ENCODE results near the gene LDLRAD1. TPM values are rescaled to one million over a fixed set of nuclear protein-coding genes. Genes with fewer than 3 reads are reported as not detected.
"Not testable (repeated sequence)": the region's sequence is repeated elsewhere in the genome, so short reads cannot be mapped to it uniquely, and the experiment has no call there.

The LDLRAD1 gene
- total and polyA plus RNA-seq, 8 donors = 0.12 to 0.40 TPM; not detected in 6

DNA sequence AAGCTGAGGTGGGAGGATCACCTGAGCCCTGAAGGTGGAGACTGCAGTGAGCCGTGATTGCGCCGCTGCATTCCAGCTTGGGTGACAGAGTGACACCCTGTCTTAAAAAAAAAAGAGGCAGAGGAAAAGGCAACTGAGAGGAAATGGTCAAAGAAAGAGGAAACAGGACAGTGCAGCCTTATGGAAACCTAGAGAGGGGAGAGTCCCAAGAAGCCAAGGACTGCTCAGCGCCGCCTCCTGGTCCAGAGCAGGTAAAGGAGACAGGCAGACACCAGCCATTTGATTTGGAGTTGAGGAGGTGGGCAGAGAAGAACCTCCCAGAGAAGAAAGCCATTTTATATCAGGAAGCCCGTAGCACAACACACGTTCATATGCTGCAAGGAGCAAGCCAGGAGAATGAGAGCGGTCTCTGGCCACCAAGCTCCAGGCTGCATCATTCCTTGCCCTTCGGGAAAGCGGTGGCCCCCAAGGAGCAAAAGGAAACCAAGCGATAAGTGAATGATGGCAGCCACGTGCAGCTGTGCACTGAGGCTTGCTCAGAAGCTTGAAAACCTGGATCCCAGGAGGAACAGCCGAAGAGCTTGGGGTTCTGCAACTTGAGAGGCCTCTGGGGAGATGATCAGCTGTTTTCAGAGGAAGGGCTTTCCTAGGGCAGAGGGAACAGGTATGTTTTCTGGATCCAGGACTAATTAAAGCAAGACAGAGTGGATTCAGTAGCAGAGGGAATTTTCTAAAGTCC is 38.1 kb downstream of the LDLRAD1 start:
- TF ChIP-seq, protein P1, sequence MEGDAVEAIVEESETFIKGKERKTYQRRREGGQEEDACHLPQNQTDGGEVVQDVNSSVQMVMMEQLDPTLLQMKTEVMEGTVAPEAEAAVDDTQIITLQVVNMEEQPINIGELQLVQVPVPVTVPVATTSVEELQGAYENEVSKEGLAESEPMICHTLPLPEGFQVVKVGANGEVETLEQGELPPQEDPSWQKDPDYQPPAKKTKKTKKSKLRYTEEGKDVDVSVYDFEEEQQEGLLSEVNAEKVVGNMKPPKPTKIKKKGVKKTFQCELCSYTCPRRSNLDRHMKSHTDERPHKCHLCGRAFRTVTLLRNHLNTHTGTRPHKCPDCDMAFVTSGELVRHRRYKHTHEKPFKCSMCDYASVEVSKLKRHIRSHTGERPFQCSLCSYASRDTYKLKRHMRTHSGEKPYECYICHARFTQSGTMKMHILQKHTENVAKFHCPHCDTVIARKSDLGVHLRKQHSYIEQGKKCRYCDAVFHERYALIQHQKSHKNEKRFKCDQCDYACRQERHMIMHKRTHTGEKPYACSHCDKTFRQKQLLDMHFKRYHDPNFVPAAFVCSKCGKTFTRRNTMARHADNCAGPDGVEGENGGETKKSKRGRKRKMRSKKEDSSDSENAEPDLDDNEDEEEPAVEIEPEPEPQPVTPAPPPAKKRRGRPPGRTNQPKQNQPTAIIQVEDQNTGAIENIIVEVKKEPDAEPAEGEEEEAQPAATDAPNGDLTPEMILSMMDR (IDR thresholded peaks at IDR 0.05) = no peak
- TF ChIP-seq POLR2A (IDR thresholded peaks at IDR 0.05) = no peak
- no peak for TF ChIP-seq POLR2AphosphoS5 (IDR thresholded peaks at IDR 0.05)
- TF ChIP-seq EP300 (IDR thresholded peaks at IDR 0.05) = no peak
- H3K27ac ChIP-seq = no peak overlapping the region
- peaks cover 0 to 7% (median 0%) of the 10 kb centered on the region in 4 donors for H3K36me3 ChIP-seq
- no peaks in the 10 kb centered on the region for H3K9me3 ChIP-seq
- intact Hi-C loops (cut with DNase I; ENCODE audit: low total_unique reads) = no loop called here
- H3K4me3 ChIP-seq = no peak overlapping the region
- no peak for DNase-seq
- H3K27me3 ChIP-seq = no peaks in the 10 kb centered on the region
- H3K4me1 ChIP-seq = peaks cover 0 to 14% (median 6%) of the 10 kb centered on the region in 4 donors
- WGBS, 5 donors = 85 to 90% (median 89%) methylated on average over 13 of the region's 13 CpGs

DNA sequence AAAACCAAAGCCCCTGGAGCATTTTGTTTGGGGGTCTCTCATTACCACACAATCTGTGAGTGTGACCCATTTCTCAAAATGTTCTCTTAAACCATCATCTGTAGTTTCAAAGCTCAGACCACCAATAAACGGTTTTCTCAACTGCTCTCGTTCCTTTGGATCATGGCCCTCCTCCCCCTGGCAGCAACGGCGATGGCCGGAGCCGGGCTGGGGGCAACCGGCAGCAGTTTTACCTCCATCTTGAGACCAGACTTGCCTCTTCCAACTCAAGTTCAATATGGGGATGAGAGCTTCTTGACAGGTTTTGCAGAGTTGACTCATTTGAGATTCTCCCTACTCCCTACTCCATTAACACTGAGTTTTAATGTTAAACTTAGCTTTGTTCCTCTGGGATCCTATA is 42.1 kb downstream of the LDLRAD1 start:
- 95 to 99% (median 96%) methylated on average over 7 of the region's 7 CpGs for WGBS, 5 donors
- peaks cover under 1 to 32% (median 20%) of the 10 kb centered on the region in 4 donors for H3K36me3 ChIP-seq
- H3K27ac ChIP-seq = no peak overlapping the region
- no peaks in the 10 kb centered on the region for H3K4me1 ChIP-seq
- no peak overlapping the region for H3K4me3 ChIP-seq
- H3K9me3 ChIP-seq = no peaks in the 10 kb centered on the region
- no peak for DNase-seq
- TF ChIP-seq, protein P1 (IDR thresholded peaks at IDR 0.05) = no peak
- TF ChIP-seq POLR2AphosphoS5 (IDR thresholded peaks at IDR 0.05) (no peak), EP300 (IDR thresholded peaks at IDR 0.05) (no peak), POLR2A (IDR thresholded peaks at IDR 0.05) (no peak)
- intact Hi-C loops (cut with DNase I; ENCODE audit: low total_unique reads) = no loop called here
- no peaks in the 10 kb centered on the region for H3K27me3 ChIP-seq

DNA sequence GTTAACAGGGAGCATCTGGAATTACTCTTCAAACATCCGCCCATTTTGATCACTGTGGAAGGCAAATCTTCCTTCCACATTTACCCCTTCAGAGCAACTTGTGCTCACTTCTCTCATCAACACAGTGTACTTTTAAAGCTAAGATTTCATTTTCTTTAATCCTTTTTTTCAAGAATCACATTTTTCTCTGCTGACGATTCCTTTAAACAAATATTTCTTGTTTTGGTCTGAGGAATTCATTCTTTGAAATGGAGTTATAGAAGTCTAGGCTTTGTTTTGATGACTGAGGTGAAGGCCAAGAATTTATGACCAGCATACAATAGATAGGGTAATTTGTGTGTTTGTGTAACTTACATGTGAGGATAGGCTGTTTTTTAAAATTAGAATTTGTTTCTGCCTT is 46.3 kb downstream of the LDLRAD1 start:
- Histone ChIP-seq H3K4me1 (peaks cover 0 to 9% (median 0%) of the 10 kb centered on the region in 4 donors), H3K27me3 (no peaks in the 10 kb centered on the region), H3K4me3 (no peak overlapping the region), H3K9me3 (no peaks in the 10 kb centered on the region), H3K36me3 (peaks cover 26 to 73% (median 61%) of the 10 kb centered on the region in 4 donors), H3K27ac (no peak overlapping the region)
- 77 to 89% (median 85%) methylated on average over 2 of the region's 2 CpGs for WGBS, 5 donors
- intact Hi-C loops (cut with DNase I; ENCODE audit: low total_unique reads) = no loop called here
- no peak for DNase-seq
- TF ChIP-seq POLR2AphosphoS5 (IDR thresholded peaks at IDR 0.05) (no peak), EP300 (IDR thresholded peaks at IDR 0.05) (no peak), POLR2A (IDR thresholded peaks at IDR 0.05) (no peak)
- TF ChIP-seq, protein P1 (IDR thresholded peaks at IDR 0.05) = no peak

DNA sequence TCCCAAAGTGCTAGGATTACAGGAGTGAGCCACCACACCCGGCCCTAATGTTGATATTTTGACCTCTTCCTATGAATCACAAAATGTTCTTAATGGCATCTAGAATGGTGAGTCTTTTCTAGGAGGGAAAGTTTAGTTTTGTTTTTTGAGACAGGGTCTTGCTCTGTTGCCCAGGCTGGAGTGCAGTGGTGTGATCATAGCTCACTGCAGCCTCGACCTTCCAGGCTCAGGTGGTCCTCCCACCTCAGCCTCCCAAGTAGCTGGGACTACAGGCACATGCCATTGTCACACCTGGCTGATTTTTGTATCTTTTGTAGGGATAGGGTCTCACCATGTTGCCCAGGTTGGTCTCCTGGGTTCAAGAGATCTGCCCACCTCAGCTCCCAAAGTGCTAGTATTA is 48.7 kb downstream of the LDLRAD1 start:
- 85 to 100% (median 91%) methylated on average over 2 of the region's 2 CpGs for WGBS, 5 donors
- H3K4me3 ChIP-seq; intact Hi-C loops (cut with DNase I; ENCODE audit: low total_unique reads): not testable (repeated sequence)

DNA sequence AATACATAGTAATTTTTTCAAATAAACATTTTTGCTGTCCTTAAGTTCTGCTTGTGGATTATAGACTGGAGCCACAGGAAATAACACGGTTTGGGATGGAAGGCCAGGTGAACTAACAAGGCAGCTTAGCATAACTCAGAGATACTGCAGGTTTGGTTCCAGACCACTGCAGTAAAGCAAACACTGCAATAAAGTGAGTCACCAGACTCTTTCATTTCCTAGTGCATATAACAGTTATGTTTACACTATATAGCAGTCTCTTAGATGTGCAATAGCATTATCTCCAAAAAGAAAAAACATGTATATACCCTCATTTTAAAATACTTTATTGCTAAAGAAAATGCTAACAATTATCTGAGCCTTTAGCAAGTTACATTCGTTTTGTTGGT is 49.9 kb downstream of the LDLRAD1 start:
- H3K27me3 ChIP-seq = no peaks in the 10 kb centered on the region
- intact Hi-C loops (cut with DNase I; ENCODE audit: low total_unique reads) = no loop called here
- peaks cover 49 to 98% (median 91%) of the 10 kb centered on the region in 4 donors for H3K36me3 ChIP-seq
- peaks cover 0 to 9% (median 0%) of the 10 kb centered on the region in 4 donors for H3K4me1 ChIP-seq
- DNase-seq = peak in 1 of 2 donors; percentile 25
- H3K4me3 ChIP-seq = no peak overlapping the region
- H3K9me3 ChIP-seq = no peaks in the 10 kb centered on the region
- 50 to 63% (median 58%) methylated on average over 2 of the region's 2 CpGs for WGBS, 5 donors
- TF ChIP-seq POLR2AphosphoS5 (IDR thresholded peaks at IDR 0.05) = no peak
- TF ChIP-seq, protein P1 (IDR thresholded peaks at IDR 0.05) = no peak
- no peak for TF ChIP-seq EP300 (IDR thresholded peaks at IDR 0.05)
- TF ChIP-seq POLR2A (IDR thresholded peaks at IDR 0.05) = no peak
- no peak overlapping the region for H3K27ac ChIP-seq

More for the DNA sequence above, 48.7 kb downstream of the LDLRAD1 start:
- H3K27me3 ChIP-seq, H3K4me1 ChIP-seq, DNase-seq, H3K27ac ChIP-seq, H3K9me3 ChIP-seq: not testable (repeated sequence)
- H3K36me3 ChIP-seq = peaks cover 38 to 93% (median 81%) of the 10 kb centered on the region in 4 donors

All from stomach (tissue), 9 donors.